Measurements from ENCODE around the gene TSPAN7.

TSPAN7 gene

GRCh38 chrX:38649674-38650647 lies 88.6 kb downstream of the TSPAN7 start:
- no peak for DNase-seq

GRCh38 chrX:38651625-38652601 lies 90.6 kb downstream of the TSPAN7 start:
- no peak for DNase-seq

DNA sequence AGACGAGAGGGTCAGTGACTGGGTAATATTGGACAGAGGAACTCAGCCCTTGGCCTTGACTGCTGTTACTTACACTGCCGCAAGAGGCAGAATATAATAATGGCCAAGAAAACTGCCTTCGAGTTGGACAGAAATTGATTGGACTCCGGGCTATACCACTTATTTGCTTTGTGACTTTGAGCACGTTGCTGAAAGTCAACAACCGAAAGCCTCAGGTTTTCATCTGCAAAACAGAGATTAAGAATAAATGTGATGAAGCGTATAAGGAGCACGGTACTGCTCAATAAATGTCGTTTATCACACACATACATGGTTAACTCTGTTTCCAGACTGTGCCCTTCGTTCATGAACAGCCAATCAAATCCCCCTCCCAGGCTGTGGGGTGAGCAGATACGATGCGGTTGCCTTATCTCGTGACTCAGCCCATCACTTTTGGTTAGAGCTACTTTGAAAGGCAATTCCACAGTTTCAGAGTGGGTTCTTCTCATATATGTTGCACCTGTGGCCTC lies 91.6 kb downstream of the TSPAN7 start:
- no peak for DNase-seq

GRCh38 chrX:38654302-38654701 lies 93.0 kb downstream of the TSPAN7 start:
- no peak for DNase-seq

- DNase-seq = no peak
Observed at GRCh38 chrX:38656350-38656915, 95.1 kb downstream of the TSPAN7 start.

- no peak for DNase-seq
Observed at GRCh38 chrX:38657562-38657961, 96.2 kb downstream of the TSPAN7 start.

GRCh38 chrX:38660395-38661102 lies 99.2 kb downstream of the TSPAN7 start:
- DNase-seq = no peak

DNA sequence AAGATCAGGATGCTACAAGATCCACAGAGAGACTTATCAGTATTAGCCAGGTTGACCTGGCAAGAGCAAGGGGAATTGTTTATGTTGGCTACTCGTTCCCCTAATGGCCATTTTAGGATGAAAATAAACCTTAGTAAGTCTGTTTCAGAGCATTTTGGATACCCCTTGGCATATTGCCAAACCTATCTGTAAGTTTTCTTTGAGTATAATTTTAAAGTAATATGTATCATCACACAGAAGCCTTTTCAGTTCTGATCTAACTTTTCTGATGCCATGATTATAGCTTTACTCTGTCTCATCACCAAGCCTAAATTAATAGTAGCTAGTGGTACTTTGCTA lies 99.7 kb downstream of the TSPAN7 start:
- DNase-seq = no peak

GRCh38 chrX:38661561-38661960 lies 100.2 kb downstream of the TSPAN7 start:
- DNase-seq = no peak

GRCh38 chrX:38662640-38663039 lies 101.3 kb downstream of the TSPAN7 start:
- no peak for DNase-seq

GRCh38 chrX:38664285-38664684 lies 102.9 kb downstream of the TSPAN7 start:
- DNase-seq = no peak

- no peak for DNase-seq
Observed at GRCh38 chrX:38666909-38667308, 105.6 kb downstream of the TSPAN7 start.

DNA sequence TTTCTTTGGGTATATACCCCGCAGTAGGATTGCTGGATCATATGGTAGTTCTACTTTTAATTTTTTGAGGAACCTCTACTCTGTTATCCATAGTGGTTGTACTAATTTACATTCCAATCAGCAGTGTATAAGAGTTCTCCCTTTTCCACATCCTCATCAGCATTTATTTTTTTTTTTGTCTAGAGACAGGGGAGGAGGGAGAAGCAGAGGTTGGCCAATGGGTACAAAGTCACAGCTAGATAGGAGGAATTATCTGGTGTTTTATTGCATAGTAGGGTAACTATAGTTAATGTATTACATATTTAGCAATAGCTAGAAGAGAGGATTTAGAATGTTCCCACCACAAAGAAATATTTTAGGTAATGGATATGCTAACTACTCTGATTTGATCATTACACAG lies 107.4 kb downstream of the TSPAN7 start:
- DNase-seq = no peak

- no peak for DNase-seq
Observed at GRCh38 chrX:38669428-38669827, 108.1 kb downstream of the TSPAN7 start.

GRCh38 chrX:38672646-38673045 lies 111.3 kb downstream of the TSPAN7 start:
- no peak for DNase-seq

DNA sequence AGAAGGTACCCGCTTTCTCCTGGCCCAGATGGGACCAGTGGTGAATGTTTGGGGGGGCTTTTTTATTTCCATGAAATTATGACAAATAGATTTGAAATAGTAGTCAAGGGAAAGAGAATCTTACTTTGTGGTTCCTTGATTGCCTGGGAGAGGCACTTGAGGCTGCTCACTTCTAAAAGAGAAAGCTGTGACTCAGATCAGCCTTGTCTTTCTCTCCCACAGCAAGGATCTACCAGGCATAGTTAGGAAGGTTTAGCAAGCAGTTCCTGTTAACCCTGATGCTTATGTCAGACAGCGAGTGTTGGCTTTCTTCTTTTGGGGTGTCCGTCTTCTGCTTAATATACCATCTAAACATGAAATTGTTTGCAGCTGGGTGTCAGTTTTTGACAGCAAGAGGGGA lies 114.5 kb downstream of the TSPAN7 start:
- no peak for DNase-seq

DNA sequence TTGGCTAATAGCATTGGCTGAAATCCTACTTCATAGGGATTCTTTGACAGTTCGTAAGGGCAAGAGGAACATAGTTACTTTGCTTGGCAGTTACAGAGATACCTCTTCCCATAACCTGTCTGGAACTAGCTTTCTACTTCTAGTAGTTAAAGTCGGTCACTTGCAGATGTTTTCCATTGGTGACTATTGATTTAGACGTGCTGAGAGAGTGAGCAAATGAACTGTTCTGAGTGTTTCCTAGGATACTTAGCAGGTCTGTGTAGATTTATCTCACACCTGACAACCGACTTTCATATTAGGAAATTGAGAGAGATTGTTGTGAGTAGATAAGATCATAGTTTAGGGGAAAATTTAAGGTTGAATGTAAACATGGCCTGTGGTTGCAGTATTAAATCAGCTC lies 116.8 kb downstream of the TSPAN7 start:
- no peak for DNase-seq

DNA sequence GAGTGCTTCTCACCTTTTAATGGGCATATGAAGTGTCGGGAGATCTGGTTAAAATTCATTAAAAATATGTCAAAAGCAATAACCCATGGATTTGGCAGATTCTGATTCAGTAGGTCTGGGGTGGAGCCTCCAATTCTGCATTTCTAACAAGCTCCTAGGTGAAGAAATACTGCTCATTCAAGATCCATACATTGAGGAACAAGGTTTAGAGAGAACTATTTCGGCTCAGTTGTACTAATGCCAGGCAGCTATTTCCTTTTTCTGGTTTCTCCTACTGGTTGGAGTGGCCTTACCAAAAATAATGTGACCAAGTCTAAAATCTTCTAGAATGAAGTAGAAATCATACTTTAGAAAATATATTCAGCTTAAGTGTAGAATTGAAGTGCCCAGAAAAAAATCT lies 117.5 kb downstream of the TSPAN7 start:
- no peak for DNase-seq

- no peak for DNase-seq
Observed at GRCh38 chrX:38679695-38680094, 118.4 kb downstream of the TSPAN7 start.

- DNase-seq = no peak
Observed at GRCh38 chrX:38682095-38682494, 120.8 kb downstream of the TSPAN7 start.

DNA sequence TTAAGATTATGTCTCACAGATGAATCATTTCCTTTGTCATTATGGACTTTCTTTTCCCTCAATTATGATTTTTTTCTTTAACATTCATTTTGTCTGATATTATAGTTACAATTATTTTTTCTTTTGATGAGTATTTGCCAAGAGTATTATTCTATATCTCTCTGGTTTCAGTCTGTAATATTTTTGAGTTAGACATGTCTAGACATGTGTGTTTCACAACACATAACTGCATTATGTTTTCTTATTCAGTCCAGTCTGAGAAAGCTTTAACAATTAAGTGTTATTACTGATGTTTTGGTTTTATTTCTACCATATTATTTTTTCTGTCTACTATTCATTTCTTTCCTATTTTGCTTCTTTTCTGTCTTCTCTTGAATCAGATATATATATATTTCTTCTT lies 131.6 kb downstream of the TSPAN7 start:
- DNase-seq = no peak

DNA sequence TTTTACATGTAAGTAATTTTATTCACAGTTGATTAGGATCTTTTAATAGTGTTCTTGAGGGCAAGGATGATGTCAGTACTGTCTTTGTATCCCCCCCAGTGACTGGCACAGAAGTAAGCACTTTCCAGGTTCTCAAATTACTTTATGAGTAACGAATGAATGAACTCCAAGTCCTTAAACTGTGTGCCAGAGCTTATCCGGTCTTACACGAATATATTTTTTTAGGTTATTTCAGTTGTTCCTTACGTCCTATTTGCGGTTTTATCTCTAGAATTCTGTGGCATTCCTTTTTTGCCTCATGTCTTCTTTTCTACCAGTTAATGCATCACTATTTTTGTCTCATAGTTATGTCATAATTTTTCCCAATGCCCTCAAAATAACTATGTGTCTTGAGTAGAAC lies 133.1 kb downstream of the TSPAN7 start:
- DNase-seq = no peak

- no peak for DNase-seq
Observed at GRCh38 chrX:38697461-38697860, 136.1 kb downstream of the TSPAN7 start.
